GM13976 (cell line): Measurements from ENCODE around the gene TADA3.

Experiments used
- DNase-seq: peaks from one replicate; pipeline ENCODE4 v3.0.0; 2012; ENCODE audit warnings: low spot score
- CTCF ChIP-seq: IDR thresholded peaks from 2 replicates; pipeline ENCODE4 v1.5.1; 2012; ENCODE audit warnings: borderline replicate concordance, mild to moderate bottlenecking; ENCODE audit not compliant: insufficient read depth; ENCODE audit errors: extremely low read depth, missing control alignments, control extremely low read depth
- in situ Hi-C: fragments of 300-500 bp; cut with MboI; formaldehyde crosslinking; loops from one replicate; pipeline ENCODE4 v1.12.0; 2022; ENCODE audit warnings: low sequenced_read_pairs, mixed read lengths, inconsistent platforms; ENCODE audit not compliant: unreplicated experiment

Gene TADA3

DNA sequence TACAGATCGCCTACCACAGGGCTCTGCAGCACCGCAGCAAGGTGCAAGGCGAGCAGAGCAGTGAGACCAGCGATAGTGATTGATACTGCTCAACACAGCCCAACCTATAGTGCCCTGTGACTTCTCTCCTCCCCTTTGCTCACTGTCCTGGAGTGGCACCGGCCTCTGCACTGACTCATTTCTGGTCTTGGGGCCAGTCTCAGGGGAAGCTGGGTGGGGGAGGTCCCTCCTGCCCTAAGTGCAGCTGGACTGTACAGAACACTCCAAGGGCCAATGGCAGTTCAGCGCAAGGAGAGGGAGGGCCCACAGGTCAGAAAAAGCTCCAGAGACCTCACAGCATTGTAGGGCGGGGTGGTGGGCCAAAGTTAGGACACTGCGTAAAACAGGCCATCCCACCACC is 45.0 kb downstream of the TADA3 start:
- DNase-seq: no peak
- in situ Hi-C loops: no loop called here

DNA sequence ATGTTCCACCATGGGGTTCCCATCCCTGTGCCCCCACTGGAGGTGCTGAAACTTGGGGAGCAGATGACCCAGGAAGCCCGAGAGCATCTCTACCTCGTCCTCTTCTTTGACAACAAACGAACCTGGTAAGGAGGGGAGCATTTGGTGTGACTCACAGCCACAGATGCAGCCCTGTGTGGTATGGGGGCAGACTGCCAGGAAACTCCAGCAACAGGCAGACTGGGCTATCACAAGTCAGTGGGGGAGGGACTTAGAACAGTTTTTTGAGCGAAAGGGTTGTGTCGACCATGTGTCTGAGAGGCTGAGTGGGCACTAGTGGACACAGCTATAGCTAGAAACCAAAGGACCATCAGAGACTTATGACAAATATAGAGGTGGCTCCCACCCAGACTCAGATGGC is 45.9 kb downstream of the TADA3 start:
- in situ Hi-C loops: no loop called here
- no peak for TF ChIP-seq CTCF
- DNase-seq: no peak

More for the DNA sequence above, 45.0 kb downstream of the TADA3 start:
- TF ChIP-seq CTCF: no peak

- in situ Hi-C loops: no loop called here
- TF ChIP-seq CTCF: no peak
- no peak for DNase-seq
These were observed 46.8 kb downstream of the TADA3 start for GRCh38 chr3:9745521-9745920.

- no peak for TF ChIP-seq CTCF
- DNase-seq: no peak
- in situ Hi-C loops: no loop called here
These were observed 48.1 kb downstream of the TADA3 start for GRCh38 chr3:9744162-9744561.

DNA sequence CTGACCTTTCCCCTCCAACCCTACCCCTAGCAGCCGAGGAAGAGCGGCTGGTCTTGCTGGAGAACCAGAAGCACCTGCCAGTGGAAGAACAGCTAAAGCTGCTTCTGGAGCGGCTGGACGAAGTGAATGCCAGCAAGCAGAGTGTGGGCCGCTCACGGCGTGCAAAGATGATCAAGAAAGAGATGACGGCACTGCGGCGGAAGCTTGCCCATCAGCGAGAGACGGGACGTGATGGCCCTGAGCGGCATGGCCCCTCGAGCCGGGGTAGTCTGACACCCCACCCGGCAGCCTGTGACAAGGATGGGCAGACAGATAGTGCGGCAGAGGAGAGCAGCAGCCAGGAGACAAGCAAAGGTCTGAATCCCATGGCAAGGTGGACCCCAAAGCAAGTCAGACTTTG is 48.7 kb downstream of the TADA3 start:
- in situ Hi-C loops: no loop called here
- DNase-seq: no peak
- TF ChIP-seq CTCF: no peak

DNA sequence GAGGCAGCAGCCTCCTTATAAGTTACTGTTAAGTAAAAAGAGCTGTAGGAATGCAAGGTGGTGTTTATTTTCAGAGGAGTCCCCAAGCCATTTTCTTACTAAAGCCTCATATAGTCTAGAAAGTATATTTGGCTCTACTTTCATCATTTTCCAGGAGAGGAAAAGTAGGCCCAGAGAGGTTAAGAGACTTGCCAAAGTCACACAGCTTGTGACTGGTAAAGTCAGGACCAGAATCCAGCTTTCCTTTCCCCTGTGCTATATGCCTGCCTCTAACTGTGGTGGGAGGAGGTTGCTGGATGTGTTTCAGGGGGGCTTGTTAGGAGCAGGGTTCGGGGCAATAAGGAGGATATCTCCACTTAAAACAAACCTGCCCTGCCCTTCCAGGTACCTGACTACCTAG is 49.7 kb downstream of the TADA3 start:
- no peak for TF ChIP-seq CTCF
- in situ Hi-C loops: no loop called here
- no peak for DNase-seq

GRCh38 chr3:9739181-9739580 is 53.1 kb downstream of the TADA3 start:
- DNase-seq: no peak
- in situ Hi-C loops: no loop called here
- TF ChIP-seq CTCF: no peak
